Rectal smooth muscle tissue (tissue), 1 donor: ENCODE measurements around the gene CILP2.

ENCODE experiments used
- H3K27ac ChIP-seq: one replicate; pipeline ENCODE4 v1.7.0; 2013; ENCODE audit warnings: low read depth, low read length, inconsistent platforms
- H3K27me3 ChIP-seq: one replicate; pipeline ENCODE4 v1.7.0; 2013; ENCODE audit warnings: low read length; ENCODE audit not compliant: control insufficient read depth, insufficient read depth
- H3K36me3 ChIP-seq: one replicate; pipeline ENCODE4 v1.7.0; 2013; ENCODE audit warnings: low read length; ENCODE audit not compliant: control insufficient read depth, insufficient read depth
- H3K4me1 ChIP-seq: one replicate; pipeline ENCODE4 v1.7.0; 2013; ENCODE audit warnings: low read length; ENCODE audit not compliant: control insufficient read depth, insufficient read depth
- H3K4me3 ChIP-seq: one replicate; pipeline ENCODE4 v1.7.0; 2013; ENCODE audit warnings: low read length
- H3K9ac ChIP-seq: one replicate; pipeline ENCODE4 v1.7.0; 2013; ENCODE audit warnings: low read length

Gene CILP2

DNA sequence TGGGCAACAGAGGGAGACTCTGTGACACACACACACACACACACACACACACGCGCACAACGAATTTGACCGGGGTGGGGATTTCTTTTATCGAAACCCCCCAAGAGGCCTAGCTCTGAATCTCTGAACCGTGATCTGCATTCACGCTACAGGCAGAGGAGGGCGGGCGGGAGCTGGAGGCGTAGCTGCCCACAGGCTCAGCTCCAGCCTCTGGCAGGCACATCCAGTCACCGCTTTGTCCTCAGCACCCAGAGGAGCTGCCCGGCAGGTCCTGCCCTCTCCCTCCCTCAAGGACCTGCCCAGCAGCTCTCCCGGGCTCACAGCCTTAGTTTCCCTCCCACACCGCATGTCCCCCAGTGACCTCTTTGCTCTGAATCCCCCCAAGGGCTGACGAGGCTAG is 20.0 kb downstream of the CILP2 start:
- no peak overlapping the region for H3K4me3 ChIP-seq
- no peaks in the 10 kb centered on the region for H3K4me1 ChIP-seq
- no peaks in the 10 kb centered on the region for H3K36me3 ChIP-seq
- no peaks in the 10 kb centered on the region for H3K27me3 ChIP-seq
- H3K9ac ChIP-seq, result no peak overlapping the region
- H3K27ac ChIP-seq, result no peak overlapping the region

DNA sequence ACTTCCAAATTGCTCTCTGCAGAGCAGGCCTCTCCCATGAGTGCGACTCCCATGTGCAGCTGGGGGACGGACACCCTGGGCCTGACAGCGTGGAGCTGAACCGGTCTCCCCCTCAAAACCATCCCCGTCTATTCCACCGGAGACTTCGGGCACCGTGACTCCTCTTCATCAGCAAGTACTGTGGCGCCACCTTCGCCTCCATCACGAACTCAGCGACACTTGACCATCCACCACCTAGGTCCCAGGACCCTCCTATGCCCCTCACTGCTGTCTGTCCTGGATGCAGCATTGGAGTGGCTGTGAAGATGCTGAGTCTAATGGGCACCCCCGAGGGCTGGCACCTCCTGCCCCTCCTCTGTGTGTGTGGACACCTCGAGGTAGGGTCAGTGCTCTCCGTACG is 20.6 kb downstream of the CILP2 start:
- H3K36me3 ChIP-seq, result no peaks in the 10 kb centered on the region
- H3K4me3 ChIP-seq, result no peak overlapping the region
- H3K27me3 ChIP-seq, result no peaks in the 10 kb centered on the region
- H3K27ac ChIP-seq, result no peak overlapping the region
- H3K4me1 ChIP-seq, result no peaks in the 10 kb centered on the region
- no peak overlapping the region for H3K9ac ChIP-seq

DNA sequence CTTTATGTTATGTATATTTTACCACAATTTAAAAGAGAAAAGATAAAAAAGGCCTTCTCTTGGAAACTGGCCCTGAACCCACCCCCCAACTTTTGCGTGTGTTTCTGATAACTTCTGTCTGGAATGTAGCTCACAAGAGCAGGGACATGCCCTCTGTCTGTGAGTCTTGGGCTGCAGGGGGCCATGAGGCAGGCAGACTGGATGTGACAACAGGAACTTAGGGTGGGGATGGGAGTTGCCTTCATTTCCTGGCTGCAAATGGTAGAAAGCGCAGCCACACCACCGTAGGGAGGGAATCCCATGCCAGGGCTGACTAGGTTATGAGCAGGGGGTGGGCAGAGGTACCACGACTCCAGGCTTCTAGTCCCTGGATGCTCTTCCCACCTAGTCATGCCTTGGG is 21.9 kb downstream of the CILP2 start:
- Histone ChIP-seq H3K27me3 (no peaks in the 10 kb centered on the region), H3K9ac (no peak overlapping the region), H3K36me3 (no peaks in the 10 kb centered on the region), H3K27ac (no peak overlapping the region), H3K4me1 (no peaks in the 10 kb centered on the region), H3K4me3 (no peak overlapping the region)

GRCh38 chr19:19561946-19562664 is 24.0 kb downstream of the CILP2 start:
- Histone ChIP-seq H3K9ac (no peak overlapping the region), H3K4me1 (no peaks in the 10 kb centered on the region), H3K27me3 (no peaks in the 10 kb centered on the region), H3K4me3 (no peak overlapping the region), H3K27ac (no peak overlapping the region), H3K36me3 (no peaks in the 10 kb centered on the region)

GRCh38 chr19:19562665-19563347 is 24.7 kb downstream of the CILP2 start:
- Histone ChIP-seq H3K27ac (no peak overlapping the region), H3K36me3 (no peaks in the 10 kb centered on the region), H3K9ac (no peak overlapping the region), H3K4me1 (no peaks in the 10 kb centered on the region), H3K27me3 (no peaks in the 10 kb centered on the region), H3K4me3 (no peak overlapping the region)

GRCh38 chr19:19563348-19563848 is 25.3 kb downstream of the CILP2 start:
- H3K27ac ChIP-seq, result no peak overlapping the region
- H3K4me3 ChIP-seq, result no peak overlapping the region
- H3K36me3 ChIP-seq, result no peaks in the 10 kb centered on the region
- H3K4me1 ChIP-seq, result no peaks in the 10 kb centered on the region
- no peak overlapping the region for H3K9ac ChIP-seq
- no peaks in the 10 kb centered on the region for H3K27me3 ChIP-seq

- Histone ChIP-seq H3K4me1 (no peaks in the 10 kb centered on the region), H3K27me3 (no peaks in the 10 kb centered on the region), H3K36me3 (no peaks in the 10 kb centered on the region), H3K27ac (no peak overlapping the region), H3K4me3 (no peak overlapping the region), H3K9ac (no peak overlapping the region)
Observed at GRCh38 chr19:19566306-19566705, 28.2 kb downstream of the CILP2 start.

DNA sequence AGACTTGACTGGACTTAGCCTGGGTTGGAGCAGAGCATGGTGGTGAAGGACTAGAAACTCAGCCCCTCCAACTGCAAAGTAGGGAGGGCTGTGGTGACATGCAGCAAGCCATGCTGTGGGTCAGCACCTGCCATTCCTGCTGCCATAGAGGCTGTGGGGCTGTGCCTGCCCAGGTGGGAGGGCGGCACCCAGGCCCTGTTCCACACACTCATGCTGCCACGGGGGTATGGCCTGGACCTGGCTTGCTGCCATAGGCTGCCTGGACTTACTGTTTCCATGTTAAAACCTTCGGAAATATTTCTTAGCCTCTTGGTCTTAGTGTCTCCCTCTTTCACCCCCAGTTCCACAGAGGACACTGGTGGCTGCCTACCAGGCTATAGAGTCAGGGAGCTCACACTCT is 29.3 kb downstream of the CILP2 start:
- Histone ChIP-seq H3K27me3 (no peaks in the 10 kb centered on the region), H3K4me1 (no peaks in the 10 kb centered on the region), H3K4me3 (no peak overlapping the region), H3K27ac (no peak overlapping the region), H3K36me3 (no peaks in the 10 kb centered on the region), H3K9ac (no peak overlapping the region)

DNA sequence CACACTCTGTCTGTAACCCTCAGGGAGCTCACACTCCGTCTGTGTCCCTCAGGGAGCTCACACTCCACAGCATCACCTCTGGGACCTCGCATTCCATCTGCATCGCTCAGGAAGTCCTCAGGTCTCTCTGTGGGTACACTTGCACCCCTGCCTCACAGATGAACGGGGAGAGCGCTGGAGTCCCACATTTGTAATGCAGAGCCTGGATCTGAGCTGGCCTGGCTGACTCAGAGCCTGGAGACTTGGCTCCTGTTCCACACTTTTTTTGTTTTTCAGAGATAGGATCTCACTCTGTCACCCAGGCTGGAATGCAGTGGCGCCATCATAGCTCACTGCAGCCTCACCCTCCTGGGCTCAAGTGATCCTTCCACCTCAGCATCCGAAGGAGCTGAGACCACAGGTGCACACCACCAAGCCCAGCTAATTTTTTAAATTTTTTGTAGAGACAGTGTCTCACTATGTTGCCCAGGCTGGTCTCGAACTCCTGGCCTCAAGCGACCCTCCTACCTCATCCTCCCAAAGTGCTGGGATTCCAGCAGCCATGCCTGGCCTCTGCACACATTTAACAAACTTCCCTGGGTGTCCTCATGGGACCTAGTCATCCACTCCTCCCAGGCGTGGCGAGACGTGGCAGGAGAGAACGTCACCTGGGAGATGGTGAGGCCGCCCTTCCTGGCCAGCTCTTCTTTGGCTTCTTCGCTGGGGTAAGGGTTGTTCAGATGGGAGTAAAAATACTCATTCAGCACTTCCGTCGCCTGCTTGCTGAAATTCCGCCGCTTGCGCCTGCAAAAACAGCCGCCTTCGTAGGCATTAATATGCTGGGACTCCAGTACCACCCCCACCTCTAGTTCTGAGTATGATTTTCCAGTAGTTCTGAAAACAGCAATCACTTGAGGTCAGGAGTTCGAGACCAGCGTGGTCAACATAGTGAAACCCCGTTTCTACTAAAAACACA is 31.0 kb downstream of the CILP2 start:
- no peaks in the 10 kb centered on the region for H3K4me1 ChIP-seq
- no peaks in the 10 kb centered on the region for H3K36me3 ChIP-seq
- H3K4me3 ChIP-seq, result no peak overlapping the region
- no peak overlapping the region for H3K9ac ChIP-seq
- H3K27ac ChIP-seq, result no peak overlapping the region
- no peaks in the 10 kb centered on the region for H3K27me3 ChIP-seq

DNA sequence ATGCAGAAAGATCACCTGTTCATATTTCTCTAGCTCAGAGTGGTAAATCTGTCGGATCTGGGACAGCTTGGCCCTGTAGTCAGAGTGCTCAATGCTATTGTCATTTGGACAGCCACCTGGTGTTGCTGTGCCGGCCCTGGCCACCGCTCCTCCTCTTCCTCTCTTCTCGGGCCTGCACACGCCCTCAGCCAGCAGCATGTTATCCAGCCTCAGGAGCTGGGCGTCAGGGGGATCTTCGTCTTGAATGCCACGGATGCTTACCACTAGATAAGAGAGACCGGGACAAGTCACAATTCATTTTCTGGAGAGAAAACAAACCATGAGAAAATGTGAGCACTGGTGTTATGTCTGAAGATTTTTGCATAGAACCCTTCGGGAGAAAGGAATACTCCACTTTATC is 32.5 kb downstream of the CILP2 start:
- no peak overlapping the region for H3K27ac ChIP-seq
- no peak overlapping the region for H3K9ac ChIP-seq
- no peaks in the 10 kb centered on the region for H3K36me3 ChIP-seq
- H3K27me3 ChIP-seq, result no peaks in the 10 kb centered on the region
- no peak overlapping the region for H3K4me3 ChIP-seq
- no peaks in the 10 kb centered on the region for H3K4me1 ChIP-seq

DNA sequence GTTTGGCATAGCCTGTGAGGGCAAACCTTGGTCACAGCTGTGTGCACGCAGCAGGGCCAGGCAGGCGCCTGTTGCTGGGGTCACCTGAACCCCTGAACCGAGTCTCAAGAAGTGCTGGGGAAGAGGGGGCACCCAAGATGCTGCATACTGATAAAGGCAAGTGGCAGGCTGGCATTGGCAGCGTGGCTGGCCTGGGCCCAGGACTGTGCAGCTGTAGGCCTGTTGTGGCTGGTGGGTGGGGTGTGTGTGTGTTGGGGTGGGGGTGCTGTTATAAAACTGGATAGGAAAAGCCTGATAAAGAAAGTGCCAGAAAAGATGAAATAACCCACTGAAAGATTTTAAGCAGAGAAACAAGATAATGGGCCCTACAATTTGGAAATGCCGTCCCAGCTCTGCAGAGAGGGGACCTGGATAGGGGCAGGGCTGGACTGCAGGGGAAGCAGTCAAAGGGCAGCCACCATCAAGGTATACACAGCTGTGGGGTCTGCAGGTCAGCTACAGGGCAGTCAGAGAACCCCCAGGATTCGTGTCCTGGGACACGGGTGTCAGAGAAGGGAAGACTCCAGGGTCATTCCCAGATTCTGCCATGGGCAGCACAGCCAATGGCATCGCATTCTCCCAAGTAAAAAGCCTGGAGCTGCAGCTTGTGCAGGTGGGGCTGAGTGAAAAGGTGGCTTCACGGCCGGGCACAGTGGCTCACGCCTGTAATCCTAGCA is 33.2 kb downstream of the CILP2 start:
- H3K27me3 ChIP-seq, result no peaks in the 10 kb centered on the region
- H3K4me3 ChIP-seq, result no peak overlapping the region
- no peak overlapping the region for H3K9ac ChIP-seq
- H3K4me1 ChIP-seq, result no peaks in the 10 kb centered on the region
- no peak overlapping the region for H3K27ac ChIP-seq
- no peaks in the 10 kb centered on the region for H3K36me3 ChIP-seq

DNA sequence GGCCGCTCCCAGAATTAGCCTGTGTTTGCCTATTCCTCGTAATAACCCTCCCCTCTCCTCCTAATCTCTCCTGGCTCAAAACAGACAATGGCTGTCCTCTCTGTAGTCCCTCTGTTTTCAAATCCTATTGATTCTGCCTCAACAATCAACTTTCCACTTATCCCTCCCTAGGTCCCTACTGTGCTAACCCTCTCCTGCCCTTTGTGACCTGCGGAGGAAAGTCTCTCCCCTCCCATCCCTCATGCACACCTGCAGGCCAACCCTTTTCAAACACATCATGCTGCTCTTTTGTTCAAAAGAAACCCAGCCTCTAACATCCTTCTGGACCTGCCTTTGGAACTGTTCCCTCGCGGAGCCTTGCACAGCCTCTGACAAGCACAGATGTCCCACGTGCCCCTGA is 37.3 kb downstream of the CILP2 start:
- Histone ChIP-seq H3K27ac (no peak overlapping the region), H3K27me3 (no peaks in the 10 kb centered on the region), H3K36me3 (no peaks in the 10 kb centered on the region), H3K4me1 (no peaks in the 10 kb centered on the region), H3K9ac (no peak overlapping the region), H3K4me3 (no peak overlapping the region)
